ENCODE measurements around the gene EN2. TPM values are rescaled to one million over a fixed set of nuclear protein-coding genes. Genes with fewer than 3 reads are reported as not detected.

Gene EN2
- total and polyA plus RNA-seq, 2 of the 4 experiments (the other 2 are of a cell fraction): not detected

DNA sequence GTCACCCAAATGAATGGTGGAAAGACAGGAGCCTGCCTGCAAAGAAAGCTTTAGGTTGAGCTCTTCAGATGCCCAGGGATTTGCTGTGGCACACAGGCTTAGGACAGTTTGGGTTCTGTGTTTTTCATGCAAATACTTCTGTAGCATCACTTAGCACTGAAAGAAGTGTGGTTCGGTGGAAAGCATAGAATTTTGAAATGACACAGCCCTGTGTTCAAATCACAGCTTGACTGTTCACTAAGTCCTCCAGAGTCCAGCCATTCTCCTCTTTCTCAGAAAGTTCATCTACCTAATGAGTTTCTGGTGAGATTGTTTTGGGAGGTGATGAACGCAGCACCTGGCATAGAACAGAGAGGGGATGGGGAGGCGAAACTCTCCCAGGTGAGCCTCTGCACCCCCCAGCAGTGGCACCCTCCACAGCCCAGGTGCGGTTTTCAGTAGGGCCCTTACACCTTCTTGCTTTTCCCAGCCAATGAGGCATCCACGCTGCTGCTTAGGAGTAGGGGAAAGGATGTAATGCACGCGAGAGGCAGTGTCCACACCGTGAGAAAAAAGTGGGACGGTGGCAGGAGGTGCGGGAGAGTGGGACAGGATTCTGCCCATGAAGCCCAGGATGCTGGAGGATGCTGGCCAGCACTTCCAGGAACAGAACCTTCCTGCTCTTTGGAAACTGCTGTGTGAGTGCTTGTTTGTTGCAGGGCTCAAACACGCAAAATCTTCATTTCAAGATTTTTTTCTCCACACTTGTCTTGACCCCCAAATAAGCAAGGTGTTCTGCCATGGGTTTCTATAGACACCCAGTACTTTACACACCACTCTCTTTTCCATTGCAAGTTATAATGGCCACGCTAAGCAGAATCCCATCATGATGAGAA is 11.6 kb downstream of the EN2 start (continued):
- no peak for TF ChIP-seq CEBPB (IDR thresholded peaks at IDR 0.05; ENCODE audit: low read depth, low read length)
- no peak for TF ChIP-seq MAZ (IDR thresholded peaks at IDR 0.05; ENCODE audit: borderline replicate concordance, low read depth, low read length)
- TF ChIP-seq RAD21 (IDR thresholded peaks at IDR 0.05; ENCODE audit: low read length): no peak
- TF ChIP-seq CTCF (conservative IDR thresholded peaks at IDR 0.05; ENCODE audit: low read depth, low read length): no peak

GRCh38 chr7:155470186-155470487 is 12.2 kb downstream of the EN2 start:
- H3K14ac ChIP-seq (replicated peaks; ENCODE audit: low read depth, low read length): no peak overlapping the region
- no peak overlapping the region for H4K5ac ChIP-seq (ENCODE audit: low read depth, low read length)
- no peak overlapping the region for H2AK5ac ChIP-seq (ENCODE audit: low read depth, low read length)
- ATAC-seq (ENCODE audit: low read depth) (no peak), DNase-seq (no peak)
- ChIA-PET CTCF (no interaction called here), POLR2A (ENCODE audit: unreplicated experiment) (no interaction called here)
- H3K23ac ChIP-seq (ENCODE audit: low read depth, low read length): no peak overlapping the region
- BruUV-seq (replicated peaks): no TSS peak
- H4K20me1 ChIP-seq (ENCODE audit: insufficient read depth, low read length): no peaks in the 10 kb centered on the region
- H2BK120ac ChIP-seq (ENCODE audit: low read depth, low read length): no peak overlapping the region
- H2AK9ac ChIP-seq (replicated peaks; ENCODE audit: low read depth, low read length, poor library complexity): no peak overlapping the region
- dilution Hi-C loops (cut with HindIII; ENCODE audit: low sequenced_read_pairs, unreplicated experiment): no loop called here
- no peak overlapping the region for H2BK20ac ChIP-seq (ENCODE audit: low read depth, low read length)
- H3K27ac ChIP-seq (ENCODE audit: insufficient read depth, low read length): no peak overlapping the region
- H3K4me1 ChIP-seq (ENCODE audit: control insufficient read depth, insufficient read depth, low read length): no peaks in the 10 kb centered on the region
- peaks cover 85% of the 10 kb centered on the region for H3K27me3 ChIP-seq (ENCODE audit: control insufficient read depth, insufficient read depth, low read length)
- H2AFZ ChIP-seq (replicated peaks; ENCODE audit: low read length, poor library complexity): no peak overlapping the region
- H2BK5ac ChIP-seq (ENCODE audit: low read depth, low read length, poor library complexity, severe bottlenecking): no peak overlapping the region
- H3K4me2 ChIP-seq (ENCODE audit: low read depth, low read length): no peak overlapping the region
- H3K56ac ChIP-seq (ENCODE audit: extremely low read depth, insufficient read depth, low read length): no peak overlapping the region
- H3K4ac ChIP-seq (ENCODE audit: low read depth, low read length): no peak overlapping the region
- no peaks in the 10 kb centered on the region for H3K36me3 ChIP-seq (ENCODE audit: control insufficient read depth, insufficient read depth, low read length)
- in situ Hi-C loops (cut with MboI; ENCODE audit: low sequenced_read_pairs): no loop called here
- TF ChIP-seq POLR2A (IDR thresholded peaks at IDR 0.05; ENCODE audit: low read depth, low read length): no peak
- TF ChIP-seq CEBPB (IDR thresholded peaks at IDR 0.05; ENCODE audit: low read depth, low read length): no peak
- TF ChIP-seq MAZ (IDR thresholded peaks at IDR 0.05; ENCODE audit: borderline replicate concordance, low read depth, low read length): no peak
- no peak for TF ChIP-seq FOS (IDR thresholded peaks at IDR 0.05; ENCODE audit: low read depth, low read length)
- TF ChIP-seq USF2 (IDR thresholded peaks at IDR 0.05; ENCODE audit: low read depth, low read length): no peak
- no peak for TF ChIP-seq BHLHE40 (IDR thresholded peaks at IDR 0.05; ENCODE audit: low read depth, low read length)
- no peak for TF ChIP-seq SMC3 (IDR thresholded peaks at IDR 0.05; ENCODE audit: low read depth, low read length)
- TF ChIP-seq ELK1 (IDR thresholded peaks at IDR 0.05; ENCODE audit: borderline replicate concordance, low read depth, low read length): no peak
- TF ChIP-seq CHD1 (IDR thresholded peaks at IDR 0.05; ENCODE audit: low read depth, low read length): no peak
- TF ChIP-seq RFX5 (IDR thresholded peaks at IDR 0.05; ENCODE audit: low read depth, low read length): no peak
- intact Hi-C loops (cut with micrococcal nuclease): no loop called here
- H3K79me1 ChIP-seq (ENCODE audit: low read depth in 1 of 2, low read length in 2 of 2): no peaks in the 10 kb centered on the region
- H4K91ac ChIP-seq (ENCODE audit: insufficient read depth, low read depth, low read length): no peak overlapping the region
- H2BK15ac ChIP-seq (ENCODE audit: low read depth, low read length): no peak overlapping the region
- H3K9me3 ChIP-seq (ENCODE audit: control insufficient read depth, insufficient read depth, low read length): no peaks in the 10 kb centered on the region
- WGBS, 2 experiments (ENCODE audit: extremely low coverage in 2 of 2, insufficient read length in 1 of 2): no CpG with 5 or more reads among the region's 8 CpGs
- no peak overlapping the region for H3K9ac ChIP-seq (ENCODE audit: low read depth, low read length)
- H3K18ac ChIP-seq (ENCODE audit: low read depth, low read length): no peak overlapping the region
- no peaks in the 10 kb centered on the region for H3K9me1 ChIP-seq (ENCODE audit: insufficient read depth, low read length)
- H3K4me3 ChIP-seq (ENCODE audit: insufficient read depth, low read depth, low read length): no peak overlapping the region
- H4K8ac ChIP-seq (ENCODE audit: low read depth in 2 of 2, low read length in 2 of 2): no peak overlapping the region
